Measurements from ENCODE around the gene PFKFB2. TPM values are rescaled to one million over a fixed set of nuclear protein-coding genes. Genes with fewer than 3 reads are reported as not detected.

Gene PFKFB2
- total RNA-seq, 1 donor from 2014 or later = 2.2 TPM

- Mint-ChIP-seq H3K4me1 (ENCODE audit: low read depth) (peaks cover 17% of the 10 kb centered on the region), H3K9me3 (no peaks in the 10 kb centered on the region), H3K36me3 (ENCODE audit: low read depth) (no peaks in the 10 kb centered on the region), H3K27me3 (ENCODE audit: low read depth) (peaks cover under 1% of the 10 kb centered on the region), H3K27ac (no peak overlapping the region), H3K4me3 (ENCODE audit: low read depth) (no peak overlapping the region)
- intact Hi-C loops (cut with micrococcal nuclease) = no loop called here
- DNase-seq (ENCODE audit: low spot score) = no peak
These were observed 14.6 kb downstream of the PFKFB2 start for GRCh38 chr1:207067665-207068064.

GRCh38 chr1:207069061-207069460 lies 16.0 kb downstream of the PFKFB2 start:
- H3K27me3 Mint-ChIP-seq (ENCODE audit: low read depth) = peaks cover 13% of the 10 kb centered on the region
- no peaks in the 10 kb centered on the region for H3K9me3 Mint-ChIP-seq
- no peaks in the 10 kb centered on the region for H3K36me3 Mint-ChIP-seq (ENCODE audit: low read depth)
- H3K4me1 Mint-ChIP-seq (ENCODE audit: low read depth) = peaks cover 17% of the 10 kb centered on the region
- H3K27ac Mint-ChIP-seq = no peak overlapping the region
- H3K4me3 Mint-ChIP-seq (ENCODE audit: low read depth) = no peak overlapping the region
- no peak for DNase-seq (ENCODE audit: low spot score)
- intact Hi-C loops (cut with micrococcal nuclease) = no loop called here

- peaks cover 14% of the 10 kb centered on the region for H3K27me3 Mint-ChIP-seq (ENCODE audit: low read depth)
- DNase-seq (ENCODE audit: low spot score) = no peak
- no peaks in the 10 kb centered on the region for H3K9me3 Mint-ChIP-seq
- peaks cover 17% of the 10 kb centered on the region for H3K4me1 Mint-ChIP-seq (ENCODE audit: low read depth)
- no peak overlapping the region for H3K27ac Mint-ChIP-seq
- no peak overlapping the region for H3K4me3 Mint-ChIP-seq (ENCODE audit: low read depth)
- H3K36me3 Mint-ChIP-seq (ENCODE audit: low read depth) = no peaks in the 10 kb centered on the region
- intact Hi-C loops (cut with micrococcal nuclease) = loop anchor here (10.0 kb wide), 1 partner anchor 65 kb away; no protein-coding TSS in a partner anchor
These were observed 16.9 kb downstream of the PFKFB2 start for GRCh38 chr1:207069858-207070506.

- Mint-ChIP-seq H3K27ac (no peak overlapping the region), H3K4me3 (ENCODE audit: low read depth) (no peak overlapping the region), H3K36me3 (ENCODE audit: low read depth) (no peaks in the 10 kb centered on the region), H3K9me3 (no peaks in the 10 kb centered on the region), H3K4me1 (ENCODE audit: low read depth) (peaks cover 17% of the 10 kb centered on the region), H3K27me3 (ENCODE audit: low read depth) (peaks cover 15% of the 10 kb centered on the region)
- intact Hi-C loops (cut with micrococcal nuclease) = loop anchor here (10.0 kb wide), 1 partner anchor 66 kb away; no protein-coding TSS in a partner anchor
- no peak for DNase-seq (ENCODE audit: low spot score)
These were observed 17.7 kb downstream of the PFKFB2 start for GRCh38 chr1:207070811-207071210.

GRCh38 chr1:207071426-207071825 lies 18.4 kb downstream of the PFKFB2 start:
- H3K9me3 Mint-ChIP-seq = no peaks in the 10 kb centered on the region
- no peak for DNase-seq (ENCODE audit: low spot score)
- peaks cover 19% of the 10 kb centered on the region for H3K27me3 Mint-ChIP-seq (ENCODE audit: low read depth)
- no peak overlapping the region for H3K4me3 Mint-ChIP-seq (ENCODE audit: low read depth)
- intact Hi-C loops (cut with micrococcal nuclease) = loop anchor here (10.0 kb wide), 1 partner anchor 67 kb away; no protein-coding TSS in a partner anchor
- H3K27ac Mint-ChIP-seq = no peak overlapping the region
- no peaks in the 10 kb centered on the region for H3K36me3 Mint-ChIP-seq (ENCODE audit: low read depth)
- H3K4me1 Mint-ChIP-seq (ENCODE audit: low read depth) = peaks cover 17% of the 10 kb centered on the region

GRCh38 chr1:207072233-207072632 lies 19.2 kb downstream of the PFKFB2 start:
- no peak overlapping the region for H3K27ac Mint-ChIP-seq
- no peaks in the 10 kb centered on the region for H3K9me3 Mint-ChIP-seq
- peaks cover 17% of the 10 kb centered on the region for H3K4me1 Mint-ChIP-seq (ENCODE audit: low read depth)
- peaks cover 23% of the 10 kb centered on the region for H3K27me3 Mint-ChIP-seq (ENCODE audit: low read depth)
- DNase-seq (ENCODE audit: low spot score) = no peak
- no peaks in the 10 kb centered on the region for H3K36me3 Mint-ChIP-seq (ENCODE audit: low read depth)
- intact Hi-C loops (cut with micrococcal nuclease) = loop anchor here (10.0 kb wide), 1 partner anchor 67 kb away; no protein-coding TSS in a partner anchor
- no peak overlapping the region for H3K4me3 Mint-ChIP-seq (ENCODE audit: low read depth)

GRCh38 chr1:207073906-207074820 lies 21.1 kb downstream of the PFKFB2 start:
- no peaks in the 10 kb centered on the region for H3K9me3 Mint-ChIP-seq
- peaks cover 18% of the 10 kb centered on the region for H3K4me1 Mint-ChIP-seq (ENCODE audit: low read depth)
- DNase-seq (ENCODE audit: low spot score) = no peak
- H3K36me3 Mint-ChIP-seq (ENCODE audit: low read depth) = no peaks in the 10 kb centered on the region
- H3K27me3 Mint-ChIP-seq (ENCODE audit: low read depth) = peaks cover 23% of the 10 kb centered on the region
- no peak overlapping the region for H3K4me3 Mint-ChIP-seq (ENCODE audit: low read depth)
- intact Hi-C loops (cut with micrococcal nuclease) = loop anchor here (10.0 kb wide), 1 partner anchor 69 kb away; no protein-coding TSS in a partner anchor
- no peak overlapping the region for H3K27ac Mint-ChIP-seq

- Mint-ChIP-seq H3K27me3 (ENCODE audit: low read depth) (peaks cover 29% of the 10 kb centered on the region), H3K36me3 (ENCODE audit: low read depth) (no peaks in the 10 kb centered on the region), H3K27ac (no peak overlapping the region), H3K4me1 (ENCODE audit: low read depth) (peaks cover 4% of the 10 kb centered on the region), H3K4me3 (ENCODE audit: low read depth) (no peak overlapping the region), H3K9me3 (no peaks in the 10 kb centered on the region)
- intact Hi-C loops (cut with micrococcal nuclease) = loop anchor here (10.0 kb wide), 1 partner anchor 72 kb away; no protein-coding TSS in a partner anchor
- DNase-seq (ENCODE audit: low spot score) = no peak
These were observed 23.3 kb downstream of the PFKFB2 start for GRCh38 chr1:207076181-207076955.

- Mint-ChIP-seq H3K27ac (no peak overlapping the region), H3K4me3 (ENCODE audit: low read depth) (no peak overlapping the region), H3K36me3 (ENCODE audit: low read depth) (no peaks in the 10 kb centered on the region), H3K4me1 (ENCODE audit: low read depth) (peaks cover 3% of the 10 kb centered on the region), H3K27me3 (ENCODE audit: low read depth) (peaks cover 33% of the 10 kb centered on the region), H3K9me3 (no peaks in the 10 kb centered on the region)
- intact Hi-C loops (cut with micrococcal nuclease) = loop anchor here (1.0 to 10.0 kb wide), 2 partner anchors 27 to 72 kb away; no protein-coding TSS in a partner anchor
- DNase-seq (ENCODE audit: low spot score) = no peak
These were observed 23.9 kb downstream of the PFKFB2 start for GRCh38 chr1:207077012-207077411.

- peaks cover 3% of the 10 kb centered on the region for H3K4me1 Mint-ChIP-seq (ENCODE audit: low read depth)
- intact Hi-C loops (cut with micrococcal nuclease) = loop anchor here (1.0 to 10.0 kb wide), 2 partner anchors 27 to 73 kb away; no protein-coding TSS in a partner anchor
- no peaks in the 10 kb centered on the region for H3K36me3 Mint-ChIP-seq (ENCODE audit: low read depth)
- H3K4me3 Mint-ChIP-seq (ENCODE audit: low read depth) = no peak overlapping the region
- no peak overlapping the region for H3K27ac Mint-ChIP-seq
- H3K27me3 Mint-ChIP-seq (ENCODE audit: low read depth) = peaks cover 36% of the 10 kb centered on the region
- DNase-seq (ENCODE audit: low spot score) = peak; percentile 47
- H3K9me3 Mint-ChIP-seq = no peaks in the 10 kb centered on the region
These were observed 24.6 kb downstream of the PFKFB2 start for GRCh38 chr1:207077470-207078377.

- H3K4me1 Mint-ChIP-seq (ENCODE audit: low read depth) = peaks cover 6% of the 10 kb centered on the region
- no peak for DNase-seq (ENCODE audit: low spot score)
- H3K4me3 Mint-ChIP-seq (ENCODE audit: low read depth) = no peak overlapping the region
These were observed 25.6 kb downstream of the PFKFB2 start for GRCh38 chr1:207078578-207079132.

More at GRCh38 chr1:207078578-207079132, 25.6 kb downstream of the PFKFB2 start:
- Mint-ChIP-seq H3K27ac (no peak overlapping the region), H3K9me3 (no peaks in the 10 kb centered on the region), H3K36me3 (ENCODE audit: low read depth) (no peaks in the 10 kb centered on the region), H3K27me3 (ENCODE audit: low read depth) (peaks cover 33% of the 10 kb centered on the region)
- intact Hi-C loops (cut with micrococcal nuclease) = loop anchor here (10.0 kb wide), 1 partner anchor 74 kb away; no protein-coding TSS in a partner anchor
